HEK293 (cell line): ENCODE results near the gene FNDC11.
A peak's percentile ranks its signal among the peaks of the same experiment; 100 is the strongest.

Source experiments
- BCL11B ChIP-seq: fragments of 450-650 bp; formaldehyde crosslinking; IDR thresholded peaks from 2 replicates; pipeline ENCODE4 v1.5.1; 2016; ENCODE audit warnings: low read depth, missing biosample characterization, missing genetic modification characterization
- GLI2 ChIP-seq: fragments of 450-650 bp; formaldehyde crosslinking; IDR thresholded peaks from 2 replicates; pipeline ENCODE4; 2017; ENCODE audit warnings: missing biosample characterization, missing genetic modification characterization, low read depth, borderline replicate concordance
- GLI4 ChIP-seq: fragments of 450-650 bp; formaldehyde crosslinking; IDR thresholded peaks from 2 replicates; pipeline ENCODE4 v1.5.1; 2016; ENCODE audit warnings: missing biosample characterization, missing genetic modification characterization
- HOXD13 ChIP-seq: sonication (generic); formaldehyde crosslinking; IDR thresholded peaks from 2 replicates; pipeline ENCODE4 v1.8.0; 2022; ENCODE audit warnings: missing genetic modification reagents, borderline replicate concordance
- IKZF3 ChIP-seq: fragments of 450-650 bp; IDR thresholded peaks from 2 replicates; pipeline ENCODE4 v1.5.0; 2018; ENCODE audit warnings: missing biosample characterization, mild to moderate bottlenecking, missing genetic modification characterization, moderate library complexity
- MZF1 ChIP-seq: fragments of 450-650 bp; formaldehyde crosslinking; IDR thresholded peaks from 2 replicates; pipeline ENCODE4 v1.5.1; 2017; ENCODE audit warnings: missing biosample characterization, missing genetic modification characterization, borderline replicate concordance
- SCRT1 ChIP-seq: fragments of 450-650 bp; formaldehyde crosslinking; IDR thresholded peaks from 2 replicates; pipeline ENCODE4 v1.5.1; 2016; ENCODE audit warnings: missing biosample characterization, missing genetic modification characterization, borderline replicate concordance
- SCRT2 ChIP-seq: fragments of 450-650 bp; formaldehyde crosslinking; IDR thresholded peaks from 2 replicates; pipeline ENCODE4 v1.5.1; 2016; ENCODE audit warnings: missing biosample characterization, missing genetic modification characterization
- SP7 ChIP-seq: fragments of 450-650 bp; formaldehyde crosslinking; IDR thresholded peaks from 2 replicates; pipeline ENCODE4 v1.5.1; 2016; ENCODE audit warnings: missing biosample characterization, missing genetic modification characterization
- ZBTB21 ChIP-seq: fragments of 450-650 bp; formaldehyde crosslinking; IDR thresholded peaks from 2 replicates; pipeline ENCODE4 v1.5.1; 2017; ENCODE audit warnings: missing biosample characterization, missing genetic modification characterization
- ZBTB48 ChIP-seq: fragments of 450-650 bp; formaldehyde crosslinking; IDR thresholded peaks from 2 replicates; pipeline ENCODE4 v1.5.1; 2016; ENCODE audit warnings: missing biosample characterization, missing genetic modification characterization
- ZFP3 ChIP-seq: fragments of 450-650 bp; formaldehyde crosslinking; IDR thresholded peaks from 2 replicates; pipeline ENCODE4 v1.5.1; 2016; ENCODE audit warnings: low read depth, missing biosample characterization, missing genetic modification characterization
- ZIC2 ChIP-seq: fragments of 450-650 bp; formaldehyde crosslinking; IDR thresholded peaks from 2 replicates; pipeline ENCODE4 v1.5.1; 2016; ENCODE audit warnings: missing biosample characterization, missing genetic modification characterization
- ZNF10 ChIP-seq: fragments of 450-650 bp; formaldehyde crosslinking; IDR thresholded peaks from 2 replicates; pipeline ENCODE4 v1.5.1; 2017; ENCODE audit warnings: missing biosample characterization, missing genetic modification characterization
- ZNF16 ChIP-seq: fragments of 450-650 bp; formaldehyde crosslinking; IDR thresholded peaks from 2 replicates; pipeline ENCODE4 v1.5.1; 2016; ENCODE audit warnings: low read depth, missing biosample characterization, missing genetic modification characterization
- ZNF174 ChIP-seq: fragments of 450-650 bp; formaldehyde crosslinking; IDR thresholded peaks from 2 replicates; pipeline ENCODE4 v1.5.0; 2017; ENCODE audit warnings: missing biosample characterization, mild to moderate bottlenecking, missing genetic modification characterization
- ZNF175 ChIP-seq: fragments of 450-650 bp; formaldehyde crosslinking; IDR thresholded peaks from 2 replicates; pipeline ENCODE4 v1.5.1; 2016; ENCODE audit warnings: missing biosample characterization, missing genetic modification characterization
- ZNF202 ChIP-seq: fragments of 450-650 bp; formaldehyde crosslinking; IDR thresholded peaks from 2 replicates; pipeline ENCODE4 v1.5.1; 2016; ENCODE audit warnings: missing biosample characterization, missing genetic modification characterization, borderline replicate concordance
- ZNF223 ChIP-seq: fragments of 450-650 bp; formaldehyde crosslinking; IDR thresholded peaks from 2 replicates; pipeline ENCODE4 v1.5.1; 2016; ENCODE audit warnings: missing biosample characterization, missing genetic modification characterization
- ZNF266 ChIP-seq: fragments of 450-650 bp; formaldehyde crosslinking; IDR thresholded peaks from 2 replicates; pipeline ENCODE4 v1.5.1; 2016; ENCODE audit warnings: missing biosample characterization, missing genetic modification characterization, low read depth
- ZNF311 ChIP-seq: fragments of 450-650 bp; formaldehyde crosslinking; IDR thresholded peaks from 2 replicates; pipeline ENCODE4 v1.5.1; 2017; ENCODE audit warnings: missing biosample characterization, missing genetic modification characterization, borderline replicate concordance
- ZNF37A ChIP-seq: fragments of 450-650 bp; IDR thresholded peaks from 2 replicates; pipeline ENCODE4 v1.5.1; 2018; ENCODE audit warnings: missing biosample characterization, missing genetic modification characterization
- ZNF404 ChIP-seq: fragments of 450-650 bp; formaldehyde crosslinking; IDR thresholded peaks from 2 replicates; pipeline ENCODE4 v1.5.1; 2017; ENCODE audit warnings: missing biosample characterization, missing genetic modification characterization
- ZNF501 ChIP-seq: fragments of 450-650 bp; formaldehyde crosslinking; IDR thresholded peaks from 2 replicates; pipeline ENCODE4 v1.5.1; 2016; ENCODE audit warnings: missing biosample characterization, missing genetic modification characterization
- ZNF561 ChIP-seq: fragments of 450-650 bp; IDR thresholded peaks from 2 replicates; pipeline ENCODE4 v1.5.1; 2018; ENCODE audit warnings: missing biosample characterization, missing genetic modification characterization, borderline replicate concordance
- ZNF658 ChIP-seq: fragments of 450-650 bp; formaldehyde crosslinking; IDR thresholded peaks from 2 replicates; pipeline ENCODE4; 2016; ENCODE audit warnings: missing biosample characterization, missing genetic modification characterization
- ZNF701 ChIP-seq: fragments of 450-650 bp; formaldehyde crosslinking; IDR thresholded peaks from 2 replicates; pipeline ENCODE4 v1.5.1; 2016; ENCODE audit warnings: missing biosample characterization, missing genetic modification characterization
- ZNF785 ChIP-seq: fragments of 450-650 bp; formaldehyde crosslinking; IDR thresholded peaks from 2 replicates; pipeline ENCODE4 v1.5.1; 2016; ENCODE audit warnings: missing biosample characterization, missing genetic modification characterization
- ZNF791 ChIP-seq: fragments of 450-650 bp; formaldehyde crosslinking; IDR thresholded peaks from 2 replicates; pipeline ENCODE4 v1.5.1; 2016; ENCODE audit warnings: missing biosample characterization, missing genetic modification characterization
- ZNF843 ChIP-seq: fragments of 450-650 bp; formaldehyde crosslinking; IDR thresholded peaks from 2 replicates; pipeline ENCODE4 v1.5.1; 2016; ENCODE audit warnings: missing biosample characterization, missing genetic modification characterization
- TF ChIP-seq, protein P1 (sequence below): fragments of 450-650 bp; formaldehyde crosslinking; IDR thresholded peaks from 2 replicates; pipeline ENCODE4 v1.5.1; 2016; ENCODE audit warnings: missing biosample characterization, missing genetic modification characterization
- TF ChIP-seq, protein P2 (sequence below): fragments of 450-650 bp; formaldehyde crosslinking; IDR thresholded peaks from 2 replicates; pipeline ENCODE4 v1.5.1; 2016; ENCODE audit warnings: missing biosample characterization, missing genetic modification characterization, low read depth
- TF ChIP-seq, protein P3 (sequence below): fragments of 450-650 bp; formaldehyde crosslinking; IDR thresholded peaks from 2 replicates; pipeline ENCODE4 v1.5.1; 2016; ENCODE audit warnings: missing biosample characterization, missing genetic modification characterization
- TF ChIP-seq, protein P4 (sequence below): fragments of 450-650 bp; formaldehyde crosslinking; IDR thresholded peaks from 2 replicates; pipeline ENCODE4 v1.5.1; 2017; ENCODE audit warnings: missing biosample characterization, missing genetic modification characterization

FNDC11 gene

DNA sequence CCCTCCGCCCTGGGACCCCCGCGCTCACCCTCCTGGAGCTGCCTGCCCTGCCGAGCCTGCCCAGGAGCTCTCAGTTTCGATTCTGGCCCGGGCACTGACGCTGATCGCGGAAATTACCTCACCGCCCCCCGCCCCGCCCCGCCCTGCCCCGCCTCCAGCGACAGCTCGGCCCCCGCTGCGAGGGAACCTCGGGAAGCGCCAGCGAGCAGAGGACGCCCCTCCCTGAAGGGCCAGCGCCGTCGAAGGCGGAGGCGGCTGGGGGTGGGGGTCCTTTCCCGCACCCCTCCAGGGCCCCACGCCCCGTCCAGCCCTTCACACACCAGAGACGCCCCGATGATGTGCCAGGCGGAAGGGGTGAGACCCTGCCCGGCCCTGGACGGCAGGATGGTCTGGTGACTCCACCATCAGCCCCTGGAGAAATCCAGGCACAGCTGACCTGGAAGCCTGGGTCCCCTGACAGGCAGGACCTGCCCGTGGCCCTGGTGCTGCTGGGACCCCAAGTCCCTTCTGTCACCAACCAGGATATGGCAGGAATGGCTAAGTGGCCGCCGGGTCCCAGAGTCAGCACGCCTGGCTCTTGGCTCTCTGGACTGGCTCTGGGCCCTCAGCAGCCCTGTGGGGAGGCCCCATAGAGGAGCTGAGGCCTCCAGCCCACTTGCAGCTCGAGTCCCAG is 20.3 kb downstream of the FNDC11 start, which contains the start of gene HELZ2 (continued):
- TF ChIP-seq, protein P1, sequence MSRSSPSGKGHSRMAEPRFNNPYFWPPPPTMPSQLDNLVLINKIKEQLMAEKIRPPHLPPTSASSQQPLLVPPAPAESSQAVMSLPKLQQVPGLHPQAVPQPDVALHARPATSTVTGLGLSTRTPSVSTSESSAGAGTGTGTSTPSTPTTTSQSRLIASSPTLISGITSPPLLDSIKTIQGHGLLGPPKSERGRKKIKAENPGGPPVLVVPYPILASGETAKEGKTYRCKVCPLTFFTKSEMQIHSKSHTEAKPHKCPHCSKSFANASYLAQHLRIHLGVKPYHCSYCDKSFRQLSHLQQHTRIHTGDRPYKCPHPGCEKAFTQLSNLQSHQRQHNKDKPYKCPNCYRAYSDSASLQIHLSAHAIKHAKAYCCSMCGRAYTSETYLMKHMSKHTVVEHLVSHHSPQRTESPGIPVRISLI (tag by site-specific recombination), result no peak
- no peak for TF ChIP-seq GLI4 (tag by site-specific recombination)
- TF ChIP-seq ZNF404 (tag by site-specific recombination), result no peak
- TF ChIP-seq BCL11B (tag by site-specific recombination), result no peak
- no peak for TF ChIP-seq ZBTB21
- TF ChIP-seq ZBTB48, result 0 out of 2 replicates have a peak, but pooled peaks have one; percentile 31
- TF ChIP-seq MZF1, result no peak
- TF ChIP-seq, protein P2, sequence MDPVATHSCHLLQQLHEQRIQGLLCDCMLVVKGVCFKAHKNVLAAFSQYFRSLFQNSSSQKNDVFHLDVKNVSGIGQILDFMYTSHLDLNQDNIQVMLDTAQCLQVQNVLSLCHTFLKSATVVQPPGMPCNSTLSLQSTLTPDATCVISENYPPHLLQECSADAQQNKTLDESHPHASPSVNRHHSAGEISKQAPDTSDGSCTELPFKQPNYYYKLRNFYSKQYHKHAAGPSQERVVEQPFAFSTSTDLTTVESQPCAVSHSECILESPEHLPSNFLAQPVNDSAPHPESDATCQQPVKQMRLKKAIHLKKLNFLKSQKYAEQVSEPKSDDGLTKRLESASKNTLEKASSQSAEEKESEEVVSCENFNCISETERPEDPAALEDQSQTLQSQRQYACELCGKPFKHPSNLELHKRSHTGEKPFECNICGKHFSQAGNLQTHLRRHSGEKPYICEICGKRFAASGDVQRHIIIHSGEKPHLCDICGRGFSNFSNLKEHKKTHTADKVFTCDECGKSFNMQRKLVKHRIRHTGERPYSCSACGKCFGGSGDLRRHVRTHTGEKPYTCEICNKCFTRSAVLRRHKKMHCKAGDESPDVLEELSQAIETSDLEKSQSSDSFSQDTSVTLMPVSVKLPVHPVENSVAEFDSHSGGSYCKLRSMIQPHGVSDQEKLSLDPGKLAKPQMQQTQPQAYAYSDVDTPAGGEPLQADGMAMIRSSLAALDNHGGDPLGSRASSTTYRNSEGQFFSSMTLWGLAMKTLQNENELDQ (tag by site-specific recombination), result no peak
- no peak for TF ChIP-seq ZNF223
- TF ChIP-seq SP7 (tag by site-specific recombination), result peak; percentile 52; the same call in 1 of the 2 replicates
- TF ChIP-seq ZNF658, result no peak
- no peak for TF ChIP-seq ZNF843 (tag by site-specific recombination)
- TF ChIP-seq ZNF10 (tag by site-specific recombination), result no peak
- no peak for TF ChIP-seq ZNF501 (tag by site-specific recombination)
- no peak for TF ChIP-seq ZNF175 (tag by site-specific recombination)
- TF ChIP-seq, protein P3, sequence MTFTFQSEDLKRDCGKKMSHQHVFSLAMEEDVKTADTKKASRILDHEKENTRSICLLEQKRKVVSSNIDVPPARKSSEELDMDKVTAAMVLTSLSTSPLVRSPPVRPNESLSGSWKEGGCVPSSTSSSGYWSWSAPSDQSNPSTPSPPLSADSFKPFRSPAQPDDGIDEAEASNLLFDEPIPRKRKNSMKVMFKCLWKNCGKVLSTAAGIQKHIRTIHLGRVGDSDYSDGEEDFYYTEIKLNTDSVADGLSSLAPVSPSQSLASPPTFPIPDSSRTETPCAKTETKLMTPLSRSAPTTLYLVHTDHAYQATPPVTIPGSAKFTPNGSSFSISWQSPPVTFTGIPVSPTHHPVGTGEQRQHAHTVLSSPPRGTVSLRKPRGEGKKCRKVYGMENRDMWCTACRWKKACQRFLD, result no peak
- no peak for TF ChIP-seq GLI2
- peak; percentile 30; the same call in 1 of the 2 replicates for TF ChIP-seq ZNF561
- no peak for TF ChIP-seq ZNF311 (tag by site-specific recombination)
- TF ChIP-seq, protein P4, sequence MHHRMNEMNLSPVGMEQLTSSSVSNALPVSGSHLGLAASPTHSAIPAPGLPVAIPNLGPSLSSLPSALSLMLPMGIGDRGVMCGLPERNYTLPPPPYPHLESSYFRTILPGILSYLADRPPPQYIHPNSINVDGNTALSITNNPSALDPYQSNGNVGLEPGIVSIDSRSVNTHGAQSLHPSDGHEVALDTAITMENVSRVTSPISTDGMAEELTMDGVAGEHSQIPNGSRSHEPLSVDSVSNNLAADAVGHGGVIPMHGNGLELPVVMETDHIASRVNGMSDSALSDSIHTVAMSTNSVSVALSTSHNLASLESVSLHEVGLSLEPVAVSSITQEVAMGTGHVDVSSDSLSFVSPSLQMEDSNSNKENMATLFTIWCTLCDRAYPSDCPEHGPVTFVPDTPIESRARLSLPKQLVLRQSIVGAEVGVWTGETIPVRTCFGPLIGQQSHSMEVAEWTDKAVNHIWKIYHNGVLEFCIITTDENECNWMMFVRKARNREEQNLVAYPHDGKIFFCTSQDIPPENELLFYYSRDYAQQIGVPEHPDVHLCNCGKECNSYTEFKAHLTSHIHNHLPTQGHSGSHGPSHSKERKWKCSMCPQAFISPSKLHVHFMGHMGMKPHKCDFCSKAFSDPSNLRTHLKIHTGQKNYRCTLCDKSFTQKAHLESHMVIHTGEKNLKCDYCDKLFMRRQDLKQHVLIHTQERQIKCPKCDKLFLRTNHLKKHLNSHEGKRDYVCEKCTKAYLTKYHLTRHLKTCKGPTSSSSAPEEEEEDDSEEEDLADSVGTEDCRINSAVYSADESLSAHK (tag by site-specific recombination), result no peak
- no peak for TF ChIP-seq ZNF202 (tag by site-specific recombination)
- peak; percentile 79 for TF ChIP-seq IKZF3
- TF ChIP-seq ZNF701 (tag by site-specific recombination), result no peak
- no peak for TF ChIP-seq SCRT2 (tag by site-specific recombination)
- TF ChIP-seq ZNF266, result no peak
- TF ChIP-seq ZNF174, result no peak
- no peak for TF ChIP-seq ZNF37A (tag by site-specific recombination)
- TF ChIP-seq ZIC2 (tag by site-specific recombination), result peak; percentile 55; the same call in 1 of the 2 replicates
- no peak for TF ChIP-seq ZFP3 (tag by site-specific recombination)
- TF ChIP-seq SCRT1 (tag by site-specific recombination), result no peak
- no peak for TF ChIP-seq HOXD13 (CRISPR knock-in tag)
- no peak for TF ChIP-seq ZNF791 (tag by site-specific recombination)
- no peak for TF ChIP-seq ZNF785
- TF ChIP-seq ZNF16, result no peak
